DND-41 (cell line): Measurements from ENCODE around the gene ITSN1.
"Not testable (repeated sequence)": the region's sequence is repeated elsewhere in the genome, so short reads cannot be mapped to it uniquely, and the experiment has no call there.

Source experiments
- ATAC-seq: fragments of 200-7000 bp; cut with Tn5 transposase; 3 replicates; pipeline ENCODE4 v1.9.1; 2021; ENCODE audit warnings: low read depth; ENCODE audit not compliant: insufficient read depth
- DNase-seq: peaks from one replicate; pipeline ENCODE4 v3.0.0-alpha.2; 2020
- H2AFZ ChIP-seq: 2 replicates; pipeline ENCODE4 v1.6.0; 2012; ENCODE audit warnings: low read depth, low read length
- H3K27ac ChIP-seq: 2 replicates; pipeline ENCODE4 v1.5.1; 2012; ENCODE audit warnings: low read length, inconsistent platforms
- H3K27me3 ChIP-seq: fragments of 200-600 bp; sonication (generic); 2 replicates; pipeline ENCODE4 v1.6.0; 2012; ENCODE audit warnings: low read length, mild to moderate bottlenecking, inconsistent platforms; ENCODE audit not compliant: insufficient read depth, poor library complexity
- H3K36me3 ChIP-seq: 2 replicates; pipeline ENCODE4 v1.5.1; 2012; ENCODE audit warnings: low read length, inconsistent platforms; ENCODE audit not compliant: insufficient read depth
- H3K4me1 ChIP-seq: 2 replicates; pipeline ENCODE4 v1.5.1; 2012; ENCODE audit warnings: mild to moderate bottlenecking, low read length; ENCODE audit not compliant: insufficient read depth
- H3K4me2 ChIP-seq: 2 replicates; pipeline ENCODE4 v1.6.0; 2012; ENCODE audit warnings: mild to moderate bottlenecking, moderate library complexity, low read length, inconsistent platforms; ENCODE audit not compliant: insufficient read depth
- H3K4me3 ChIP-seq, 2 experiments: fragments of 200-600 bp in 1 of 2; shearing (Covaris generic) in 1 of 2; 2 replicates each; pipeline ENCODE4 v1.5.1; 2012 to 2016; ENCODE audit warnings: inconsistent platforms in 2 of 2, low read length in 2 of 2, mild to moderate bottlenecking in 2 of 2, low read depth in 1 of 2, moderate library complexity in 1 of 2
- H3K79me2 ChIP-seq: 2 replicates; pipeline ENCODE4 v1.6.0; 2012; ENCODE audit warnings: low read length, inconsistent platforms; ENCODE audit not compliant: insufficient read depth
- H3K9ac ChIP-seq: 2 replicates; pipeline ENCODE4 v1.6.0; 2012; ENCODE audit warnings: low read depth, mild to moderate bottlenecking, inconsistent platforms, low read length, moderate library complexity
- H3K9me3 ChIP-seq: 2 replicates; pipeline ENCODE4 v1.5.1; 2012; ENCODE audit warnings: low read length, moderate library complexity, mild to moderate bottlenecking, inconsistent platforms; ENCODE audit not compliant: insufficient read depth, severe bottlenecking
- H4K20me1 ChIP-seq: 2 replicates; pipeline ENCODE4 v1.6.0; 2012; ENCODE audit warnings: low read length; ENCODE audit not compliant: insufficient read depth
- EZH2 ChIP-seq: IDR thresholded peaks from 3 replicates; pipeline ENCODE4 v1.6.1; 2012; ENCODE audit warnings: borderline replicate concordance, low read depth, mild to moderate bottlenecking, moderate library complexity, low read length, inconsistent platforms; ENCODE audit not compliant: severe bottlenecking
- TF ChIP-seq, protein P1 (sequence below): IDR thresholded peaks from 2 replicates; pipeline ENCODE4 v1.5.1; 2012; ENCODE audit warnings: borderline replicate concordance, low read length, moderate library complexity, mild to moderate bottlenecking; ENCODE audit not compliant: poor library complexity, severe bottlenecking; ENCODE audit errors: extremely low read depth

The ITSN1 gene

DNA sequence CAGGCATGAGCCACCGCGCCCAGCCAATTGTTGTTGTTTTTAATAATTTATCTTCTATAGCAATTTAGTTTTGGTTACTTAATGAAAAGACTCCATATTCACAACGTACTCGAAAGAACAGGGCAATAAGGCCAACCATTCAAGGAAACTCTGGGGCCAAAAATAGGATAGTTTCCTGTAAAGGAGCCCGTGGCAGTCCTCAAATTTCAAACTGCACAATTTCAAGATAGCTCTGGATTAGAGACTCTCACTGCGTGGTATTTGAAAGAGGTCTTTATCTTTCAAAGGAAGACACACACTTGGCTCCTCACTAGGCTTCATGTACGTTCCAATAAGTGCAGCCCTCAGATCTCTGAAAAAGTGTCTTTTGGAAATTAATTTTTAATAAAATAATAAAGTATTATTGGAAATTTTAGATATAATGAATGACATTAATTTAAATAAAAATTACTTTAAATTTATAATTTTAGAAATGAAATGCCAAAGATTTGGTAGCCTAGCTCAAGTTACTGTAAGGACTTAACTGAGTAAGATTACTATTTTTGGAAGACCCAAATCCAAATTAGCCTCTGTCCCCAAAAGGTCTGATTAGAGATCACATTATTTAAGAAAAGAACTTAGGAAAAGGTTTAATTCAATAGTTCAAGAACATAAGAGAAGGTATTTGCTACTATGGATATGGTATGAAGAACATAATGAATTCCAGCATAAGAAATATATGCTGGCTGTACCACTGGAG is 31.1 kb upstream of the ITSN1 start:
- ATAC-seq (no peak), DNase-seq (no peak)
- Histone ChIP-seq H3K9me3 (no peaks in the 10 kb centered on the region), H3K79me2 (no peaks in the 10 kb centered on the region), H4K20me1 (no peaks in the 10 kb centered on the region), H3K4me3 (no peak overlapping the region), H3K27ac (no peak overlapping the region), H3K36me3 (peaks cover 26% of the 10 kb centered on the region), H3K9ac (no peak overlapping the region), H3K4me1 (no peaks in the 10 kb centered on the region), H2AFZ (no peak overlapping the region), H3K4me2 (no peak overlapping the region), H3K27me3 (no peaks in the 10 kb centered on the region)
- no peak for TF ChIP-seq EZH2
- TF ChIP-seq, protein P1, sequence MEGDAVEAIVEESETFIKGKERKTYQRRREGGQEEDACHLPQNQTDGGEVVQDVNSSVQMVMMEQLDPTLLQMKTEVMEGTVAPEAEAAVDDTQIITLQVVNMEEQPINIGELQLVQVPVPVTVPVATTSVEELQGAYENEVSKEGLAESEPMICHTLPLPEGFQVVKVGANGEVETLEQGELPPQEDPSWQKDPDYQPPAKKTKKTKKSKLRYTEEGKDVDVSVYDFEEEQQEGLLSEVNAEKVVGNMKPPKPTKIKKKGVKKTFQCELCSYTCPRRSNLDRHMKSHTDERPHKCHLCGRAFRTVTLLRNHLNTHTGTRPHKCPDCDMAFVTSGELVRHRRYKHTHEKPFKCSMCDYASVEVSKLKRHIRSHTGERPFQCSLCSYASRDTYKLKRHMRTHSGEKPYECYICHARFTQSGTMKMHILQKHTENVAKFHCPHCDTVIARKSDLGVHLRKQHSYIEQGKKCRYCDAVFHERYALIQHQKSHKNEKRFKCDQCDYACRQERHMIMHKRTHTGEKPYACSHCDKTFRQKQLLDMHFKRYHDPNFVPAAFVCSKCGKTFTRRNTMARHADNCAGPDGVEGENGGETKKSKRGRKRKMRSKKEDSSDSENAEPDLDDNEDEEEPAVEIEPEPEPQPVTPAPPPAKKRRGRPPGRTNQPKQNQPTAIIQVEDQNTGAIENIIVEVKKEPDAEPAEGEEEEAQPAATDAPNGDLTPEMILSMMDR, result no peak

DNA sequence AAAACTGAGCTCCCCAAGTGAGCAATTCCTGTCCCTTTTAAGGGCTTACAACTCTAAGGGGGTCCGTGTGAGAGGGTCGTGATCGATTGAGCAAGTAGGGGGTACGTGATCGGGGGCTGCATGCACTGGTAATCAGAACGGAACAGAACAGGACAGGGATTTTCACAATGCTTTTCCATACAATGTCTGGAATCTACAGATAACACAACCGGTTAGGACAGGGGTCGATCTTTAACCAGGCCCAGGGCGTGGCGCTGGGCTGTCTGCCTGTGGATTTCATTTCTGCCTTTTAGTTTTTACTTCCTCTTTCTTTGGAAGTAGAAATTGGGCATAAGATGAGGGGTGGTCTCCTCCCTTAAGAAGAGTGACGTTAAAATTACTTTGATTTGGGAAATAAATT is 24.7 kb upstream of the ITSN1 start:
- ATAC-seq, H3K79me2 ChIP-seq, H3K4me1 ChIP-seq: not testable (repeated sequence)

DNA sequence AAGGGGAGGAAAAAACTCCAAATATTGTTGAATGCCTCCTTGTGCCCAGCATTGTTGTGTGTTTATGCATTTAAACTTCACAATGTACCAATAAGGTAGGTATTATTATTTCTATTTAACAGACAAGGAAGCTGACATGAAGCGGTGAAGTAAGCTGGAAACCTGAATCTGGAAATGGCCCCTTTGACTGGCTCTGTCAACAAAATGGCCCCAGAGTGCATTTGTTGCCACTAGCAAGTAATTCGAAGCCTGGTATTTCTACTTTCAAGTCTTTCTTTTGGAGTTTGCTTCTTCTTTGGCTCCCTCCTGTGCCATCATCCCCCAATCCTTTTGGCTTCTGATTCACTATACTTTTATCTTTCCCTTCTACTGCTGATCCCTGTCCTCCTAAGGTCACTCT is 23.9 kb upstream of the ITSN1 start:
- DNase-seq, result no peak
- no peak overlapping the region for H3K4me3 ChIP-seq
- H3K9ac ChIP-seq, result no peak overlapping the region
- ATAC-seq, result no peak
- no peaks in the 10 kb centered on the region for H3K27me3 ChIP-seq
- no peak overlapping the region for H3K27ac ChIP-seq
- H3K36me3 ChIP-seq, result peaks cover 37% of the 10 kb centered on the region
- no peaks in the 10 kb centered on the region for H3K79me2 ChIP-seq
- no peak overlapping the region for H2AFZ ChIP-seq
- TF ChIP-seq EZH2, result no peak
- TF ChIP-seq, protein P1, result no peak
- H3K4me2 ChIP-seq, result no peak overlapping the region
- H3K9me3 ChIP-seq, result no peaks in the 10 kb centered on the region
- H4K20me1 ChIP-seq, result no peaks in the 10 kb centered on the region
- H3K4me1 ChIP-seq, result no peaks in the 10 kb centered on the region

More for the DNA sequence above, 24.7 kb upstream of the ITSN1 start:
- not testable (repeated sequence) for H3K4me2 ChIP-seq, H4K20me1 ChIP-seq, H3K4me3 ChIP-seq, H3K9me3 ChIP-seq, H2AFZ ChIP-seq, H3K9ac ChIP-seq, H3K27me3 ChIP-seq, DNase-seq, H3K27ac ChIP-seq
- peaks cover 38% of the 10 kb centered on the region for H3K36me3 ChIP-seq

DNA sequence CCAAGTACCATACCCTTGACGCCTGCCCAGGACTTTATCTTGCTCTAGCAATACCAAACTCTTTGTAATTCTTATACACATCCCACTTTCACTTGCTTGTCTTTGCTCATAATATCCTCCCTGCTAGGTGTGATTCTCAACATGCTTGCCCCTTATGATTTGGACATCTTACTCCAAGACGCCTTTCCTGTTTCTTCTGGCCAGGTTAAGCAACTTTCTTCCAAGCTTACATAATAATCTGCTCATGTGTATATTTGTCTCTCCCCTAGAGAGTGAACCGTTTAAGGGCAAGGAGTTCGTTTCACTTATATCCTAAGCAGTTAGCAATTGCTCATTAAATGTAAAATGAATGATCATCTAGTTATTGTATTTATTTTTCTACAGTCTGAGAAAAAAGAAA is 22.6 kb upstream of the ITSN1 start:
- no peak for DNase-seq
- TF ChIP-seq, protein P1, result no peak
- TF ChIP-seq EZH2, result no peak
- no peak overlapping the region for H3K4me3 ChIP-seq
- ATAC-seq, result no peak
- no peak overlapping the region for H2AFZ ChIP-seq
- no peaks in the 10 kb centered on the region for H3K4me1 ChIP-seq
- peaks cover 40% of the 10 kb centered on the region for H3K36me3 ChIP-seq
- no peak overlapping the region for H3K27ac ChIP-seq
- H3K27me3 ChIP-seq, result no peaks in the 10 kb centered on the region
- no peak overlapping the region for H3K4me2 ChIP-seq
- H4K20me1 ChIP-seq, result no peaks in the 10 kb centered on the region
- no peak overlapping the region for H3K9ac ChIP-seq
- H3K79me2 ChIP-seq, result no peaks in the 10 kb centered on the region
- no peaks in the 10 kb centered on the region for H3K9me3 ChIP-seq
